C1 segment of cervical spinal cord (tissue), 14 donors: ENCODE results near the gene EDC3.
A peak's percentile ranks its signal among the peaks of the same experiment; 100 is the strongest.
"Not testable (repeated sequence)": the region's sequence is repeated elsewhere in the genome, so short reads cannot be mapped to it uniquely, and the experiment has no call there.

Experiments
- DNase-seq, 14 donors: peaks; one replicate each; lab custom pipeline; 2025; lab: John Stamatoyannopoulos, UW

Gene EDC3

DNA sequence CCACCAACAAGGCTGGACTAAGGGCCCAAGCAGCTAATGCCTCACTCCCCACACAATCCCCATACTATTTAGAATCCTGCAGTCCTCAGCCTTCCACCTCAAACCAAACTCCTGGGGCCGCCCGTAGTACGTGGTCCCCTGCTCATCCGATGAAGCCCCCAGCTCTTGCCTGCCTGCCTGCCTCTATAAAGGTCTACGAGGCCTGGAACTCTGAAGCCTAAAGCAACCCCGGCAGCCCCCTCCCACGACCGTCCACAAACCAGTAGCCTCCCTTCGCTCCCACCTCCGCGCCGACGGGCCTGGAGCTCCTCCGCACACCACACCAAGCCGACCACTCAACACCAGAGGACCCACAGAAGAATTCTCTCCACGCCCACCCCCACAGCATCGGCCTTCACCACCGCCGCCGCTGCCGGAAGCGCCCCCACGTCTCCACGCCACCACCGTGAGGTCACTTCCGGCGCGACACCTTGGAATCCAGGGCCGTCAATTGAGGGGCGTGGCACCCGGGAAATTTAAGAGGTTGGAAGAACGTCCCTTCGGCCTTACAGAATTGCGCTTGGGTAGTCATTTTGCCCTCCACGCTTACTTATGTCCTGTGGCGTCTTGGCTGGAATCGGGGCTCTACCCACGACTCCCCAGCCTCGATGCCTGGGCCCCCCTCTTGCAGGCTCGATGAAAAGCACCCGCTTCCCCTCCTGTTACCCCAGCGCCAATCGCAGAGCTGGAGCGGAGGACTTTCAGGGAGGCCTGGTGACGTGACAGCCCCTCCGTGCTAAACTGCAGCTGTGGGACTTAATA lies at the start of gene EDC3:
Gene EDC3, minus strand, starts transcription at position 428 of the 801 bp plus-strand sequence. CDS start 20,900 bp downstream, outside the sequence.
- peak; percentile 12 to 85 (median 62) for DNase-seq

DNA sequence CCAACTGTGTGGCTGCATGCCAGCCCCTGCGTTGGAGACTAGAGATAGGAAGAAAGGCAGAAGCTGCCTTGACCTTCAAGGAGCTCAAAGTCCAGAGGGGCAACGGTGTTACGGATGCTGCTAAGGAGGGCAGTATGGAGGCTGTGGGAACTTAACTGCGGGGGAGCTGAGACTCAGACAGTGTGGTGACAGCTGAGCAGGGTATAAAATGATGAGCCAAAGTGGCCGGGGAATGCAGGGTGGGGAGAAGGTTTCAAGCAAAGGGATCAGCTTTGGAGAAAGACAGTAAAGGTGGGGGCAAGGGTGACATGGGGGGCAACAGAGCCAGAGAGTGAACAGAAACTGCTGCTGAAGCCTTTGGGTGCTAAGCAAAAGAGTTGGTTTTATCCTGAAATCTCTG lies 46.6 kb upstream of the EDC3 start:
- DNase-seq: no peak

DNA sequence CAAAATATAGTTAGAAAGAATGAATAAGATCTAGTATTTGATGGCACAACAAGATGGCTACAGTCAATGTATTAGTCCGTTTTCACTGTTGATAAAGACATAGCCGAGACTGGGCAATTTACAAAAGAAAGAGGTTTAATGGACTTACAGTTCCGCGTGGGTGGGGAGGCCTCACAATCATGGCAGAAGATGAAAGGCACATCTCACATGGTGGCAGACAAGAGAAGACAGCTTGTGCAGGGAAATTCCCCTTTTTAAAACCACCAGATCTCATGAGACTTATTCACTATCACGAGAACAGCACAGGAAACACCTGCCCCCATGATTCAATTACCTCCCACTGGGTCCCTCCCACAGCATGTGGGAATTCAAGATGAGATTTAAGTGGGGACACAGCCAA lies 42.4 kb upstream of the EDC3 start:
- not testable (repeated sequence) for DNase-seq

DNA sequence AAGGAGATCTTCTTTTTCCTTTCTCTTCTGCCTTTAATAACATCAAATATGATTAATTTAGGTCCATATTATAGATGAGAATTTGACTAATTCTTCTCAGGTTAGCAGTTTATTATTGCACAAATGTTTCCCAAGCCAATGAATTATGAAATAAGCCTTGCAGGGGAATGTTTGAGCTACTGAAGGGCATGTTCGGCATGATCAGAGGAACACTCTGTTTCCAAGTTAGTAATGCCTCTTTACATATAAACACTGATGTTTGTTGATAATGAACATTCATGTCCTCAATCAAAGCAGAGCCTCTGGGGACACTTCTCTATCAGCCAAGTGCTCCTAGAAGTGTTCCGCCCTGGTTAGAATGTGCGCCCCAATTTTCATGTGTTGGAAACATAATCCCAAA lies 39.5 kb upstream of the EDC3 start:
- DNase-seq: no peak

GRCh38 chr15:74733269-74733668 lies 37.4 kb upstream of the EDC3 start:
- DNase-seq: no peak

GRCh38 chr15:74732846-74733245 lies 37.0 kb upstream of the EDC3 start:
- DNase-seq: no peak

GRCh38 chr15:74730619-74731316 lies 34.9 kb upstream of the EDC3 start:
- DNase-seq: no peak

- not testable (repeated sequence) for DNase-seq
These were observed 33.5 kb upstream of the EDC3 start for GRCh38 chr15:74729372-74729771.

GRCh38 chr15:74728699-74729098 lies 32.9 kb upstream of the EDC3 start:
- DNase-seq: not testable (repeated sequence)

DNA sequence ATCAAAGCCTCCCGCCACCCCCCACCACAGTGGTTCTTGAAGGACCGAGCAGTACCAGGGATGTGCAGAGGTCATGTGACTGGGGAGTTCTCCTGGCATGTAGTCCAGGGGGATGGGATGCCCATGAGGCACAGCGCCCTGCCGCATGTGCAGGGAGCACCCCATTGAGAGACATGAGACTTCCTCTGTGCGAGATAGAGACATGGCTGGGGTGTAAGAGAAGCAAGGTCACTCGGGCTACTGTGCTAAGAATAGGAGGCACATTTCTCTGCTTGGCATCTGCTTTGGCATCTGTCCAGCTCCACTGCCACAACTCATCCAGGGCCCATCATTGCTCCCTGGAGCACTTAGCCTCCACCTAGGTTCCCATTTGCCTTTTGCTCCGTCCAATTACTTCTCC lies 31.9 kb upstream of the EDC3 start:
- no peak for DNase-seq

DNA sequence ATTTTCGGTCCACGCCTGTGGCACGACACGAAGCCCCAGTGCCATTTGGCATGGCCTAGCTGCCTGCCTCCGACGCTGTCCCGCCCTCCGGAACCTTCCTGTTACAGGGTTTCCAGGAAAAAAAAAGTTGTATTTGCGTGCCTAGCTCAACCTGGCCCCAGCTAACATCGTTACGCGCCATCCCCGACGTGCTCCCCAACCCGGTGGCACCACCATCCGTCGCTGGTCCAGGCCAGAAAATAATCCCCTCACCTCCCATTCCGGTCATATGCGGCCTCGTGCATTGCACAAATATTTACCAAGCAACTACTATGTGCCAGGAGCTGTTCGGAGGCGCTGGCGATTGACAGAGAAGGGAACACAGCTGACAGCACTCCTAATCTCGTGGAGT lies 30.9 kb upstream of the EDC3 start:
- DNase-seq: no peak

- DNase-seq: peak in 2 of 14 donors; percentile 5 to 8
These were observed 30.3 kb upstream of the EDC3 start for GRCh38 chr15:74725845-74726773.

DNA sequence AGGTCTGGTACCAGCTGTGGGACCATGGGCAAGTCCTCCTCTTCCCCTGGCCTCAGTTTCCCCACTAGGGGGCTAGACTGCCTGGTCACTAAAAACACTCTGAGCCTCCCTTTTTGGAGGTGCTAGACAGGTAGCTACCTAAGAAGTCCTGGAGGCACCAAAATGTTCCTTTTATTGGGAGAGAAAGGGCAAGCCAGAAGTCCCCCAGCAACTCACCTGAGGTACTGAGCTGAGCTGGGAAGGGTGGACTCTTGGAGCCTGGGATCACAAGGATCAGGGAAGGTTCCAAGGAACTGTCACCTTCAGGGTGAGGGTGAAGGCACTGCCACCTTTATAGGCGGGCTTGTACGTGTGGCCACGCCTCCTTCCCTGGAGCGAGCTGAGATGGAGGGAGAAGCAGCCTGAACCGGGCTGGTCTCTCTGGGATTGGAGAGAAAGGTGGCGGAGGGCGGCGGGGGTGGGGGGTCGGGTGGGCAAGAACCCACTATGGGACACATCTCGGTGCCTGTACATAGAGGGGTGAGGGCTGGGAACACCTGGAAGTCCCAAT lies 29.5 kb upstream of the EDC3 start, which contains the start of gene CYP1A1:
Gene CYP1A1, minus strand, starts transcription at position 304 of the 550 bp plus-strand sequence. CDS start 2,431 bp downstream, outside the sequence.
- DNase-seq: peak in 1 of 14 donors; percentile 15

DNA sequence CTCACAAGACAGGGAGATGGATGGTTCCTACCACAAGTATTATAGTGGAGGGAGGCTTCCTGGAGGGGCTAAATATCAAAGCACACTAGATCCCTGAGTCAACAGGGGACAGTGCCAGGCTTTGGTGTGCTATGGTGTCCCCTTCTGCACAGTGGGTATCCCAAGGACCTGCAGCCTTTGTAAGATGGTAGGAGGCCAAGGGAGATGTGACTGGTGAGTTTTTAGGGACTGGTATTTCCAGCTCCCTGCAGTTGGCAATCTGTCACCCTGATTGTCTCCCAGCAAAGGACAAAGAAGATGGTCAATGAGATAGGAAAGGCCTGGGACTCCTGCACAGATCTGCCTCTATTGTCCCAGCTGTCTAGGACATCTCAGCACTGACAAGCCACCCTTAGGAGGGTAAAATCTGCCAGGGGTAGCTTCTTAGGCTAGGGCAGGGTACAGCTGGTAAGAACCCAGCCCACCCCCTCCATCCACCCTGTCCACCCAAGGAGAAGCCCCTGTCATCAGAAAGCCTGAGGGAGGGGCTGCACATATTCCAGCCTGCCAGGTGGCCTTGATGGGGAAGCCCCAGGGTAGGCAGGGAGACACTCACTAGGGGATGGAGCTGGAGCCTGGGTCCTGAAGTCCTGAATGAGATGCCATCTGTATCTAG lies 28.9 kb upstream of the EDC3 start:
- DNase-seq: no peak

DNA sequence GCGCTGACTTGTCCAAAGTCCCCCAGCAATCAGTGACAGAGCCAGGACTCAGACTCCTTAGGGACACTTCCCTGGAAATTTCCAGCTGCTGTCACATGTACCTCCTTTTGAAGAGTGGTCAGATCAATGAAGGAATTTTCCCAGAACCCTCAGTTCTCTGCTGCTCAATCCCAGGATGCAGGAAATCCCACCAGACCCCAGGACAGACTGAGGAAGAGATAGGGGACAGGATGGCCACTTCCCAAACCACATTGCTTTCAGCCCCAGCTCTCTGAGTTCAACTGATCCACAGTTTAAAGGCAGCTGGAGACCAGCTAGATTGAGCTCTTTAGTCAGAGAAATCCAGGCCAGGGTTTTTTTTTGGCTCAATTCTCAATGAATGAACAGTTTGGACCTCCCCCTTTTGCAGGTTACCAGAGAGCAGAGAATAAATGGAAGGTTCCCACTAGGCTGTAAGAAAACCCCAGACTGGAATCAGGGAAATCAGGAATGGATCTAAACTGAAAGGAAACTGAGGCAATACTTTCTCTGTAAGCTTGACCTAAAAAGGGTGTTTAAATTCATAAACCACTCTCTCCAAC lies 28.0 kb upstream of the EDC3 start:
- peak in 3 of 14 donors; percentile 5 to 44 (median 23) for DNase-seq

DNA sequence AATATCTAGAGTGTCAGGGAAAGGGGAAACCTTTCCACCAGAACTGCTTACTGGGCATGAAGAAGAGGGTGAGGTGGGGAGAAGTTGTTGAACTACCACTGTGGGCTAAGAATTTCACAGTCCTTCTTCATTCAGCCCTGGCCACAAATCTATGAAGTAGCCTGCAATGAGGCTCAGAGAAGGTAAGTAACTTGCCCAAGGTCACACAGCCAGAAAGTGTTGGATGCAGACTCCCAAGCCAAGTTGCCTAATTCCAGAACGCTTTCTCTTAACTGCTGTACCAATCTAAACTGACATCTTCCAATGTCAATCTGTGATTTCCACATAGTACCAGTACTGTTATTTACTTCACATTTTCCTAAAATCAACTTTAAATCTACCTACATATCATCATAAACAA lies 27.4 kb upstream of the EDC3 start:
- no peak for DNase-seq

- DNase-seq: no peak
These were observed 26.8 kb upstream of the EDC3 start for GRCh38 chr15:74722591-74722990.

- no peak for DNase-seq
These were observed 20.8 kb upstream of the EDC3 start for GRCh38 chr15:74716651-74717050.

DNA sequence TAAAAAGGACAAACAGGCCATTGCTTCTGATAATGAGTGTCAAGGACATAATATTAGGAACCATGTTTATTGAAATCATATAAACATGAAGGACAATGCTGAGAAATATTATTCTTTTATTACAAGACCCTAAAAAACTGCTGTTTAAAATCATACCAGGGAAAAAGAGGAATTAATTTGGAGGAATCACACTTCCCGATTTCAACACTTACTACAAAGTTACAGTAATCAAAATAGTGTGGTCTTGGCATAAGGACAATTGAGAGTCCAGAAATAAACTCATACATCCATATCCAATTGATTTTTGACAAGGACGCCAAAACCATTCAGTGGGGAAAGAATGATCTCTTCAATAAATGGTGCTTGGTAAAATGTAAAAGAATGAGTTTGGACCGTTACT lies 16.5 kb upstream of the EDC3 start:
- DNase-seq: no peak

DNA sequence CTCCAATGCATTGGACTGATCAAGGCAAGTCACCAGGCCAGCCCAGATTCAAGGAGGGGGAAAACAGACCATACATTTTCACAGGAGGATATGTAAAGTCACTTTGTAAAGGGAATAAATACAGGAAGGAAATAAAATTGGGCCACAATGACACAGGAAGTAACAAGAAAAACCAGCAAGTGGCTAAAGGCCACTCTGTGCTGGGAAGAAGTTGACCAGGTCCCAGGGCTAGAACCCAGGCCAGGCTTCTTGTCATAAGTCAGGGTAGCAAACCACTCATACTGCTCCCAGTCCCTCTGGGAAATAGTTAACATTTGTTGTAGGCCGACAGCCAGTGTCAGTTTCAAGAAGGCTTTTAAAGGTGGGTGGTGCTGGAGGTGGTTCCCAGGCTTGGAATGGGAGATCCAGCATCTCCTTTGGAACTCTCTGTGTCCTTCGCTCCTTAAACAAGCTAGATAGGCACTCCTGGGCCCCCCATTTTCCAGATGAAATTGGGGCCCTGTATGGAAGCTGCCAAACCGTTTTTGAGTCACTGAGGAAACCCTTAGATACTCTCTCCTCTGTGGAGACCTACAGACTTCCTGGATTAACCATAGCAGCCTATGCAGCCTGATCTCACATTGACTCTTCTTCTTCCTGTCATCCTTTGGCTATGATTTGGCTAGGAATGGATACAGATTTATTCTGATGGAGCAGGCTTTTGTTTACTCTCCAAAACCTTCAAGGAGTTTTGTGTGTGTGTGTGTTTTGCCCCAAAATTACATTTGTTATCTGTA lies 14.7 kb upstream of the EDC3 start:
- no peak for DNase-seq
